Measurements from ENCODE around the gene ISL2.
A peak's percentile ranks its signal among the peaks of the same experiment; 100 is the strongest.

ISL2 gene

DNA sequence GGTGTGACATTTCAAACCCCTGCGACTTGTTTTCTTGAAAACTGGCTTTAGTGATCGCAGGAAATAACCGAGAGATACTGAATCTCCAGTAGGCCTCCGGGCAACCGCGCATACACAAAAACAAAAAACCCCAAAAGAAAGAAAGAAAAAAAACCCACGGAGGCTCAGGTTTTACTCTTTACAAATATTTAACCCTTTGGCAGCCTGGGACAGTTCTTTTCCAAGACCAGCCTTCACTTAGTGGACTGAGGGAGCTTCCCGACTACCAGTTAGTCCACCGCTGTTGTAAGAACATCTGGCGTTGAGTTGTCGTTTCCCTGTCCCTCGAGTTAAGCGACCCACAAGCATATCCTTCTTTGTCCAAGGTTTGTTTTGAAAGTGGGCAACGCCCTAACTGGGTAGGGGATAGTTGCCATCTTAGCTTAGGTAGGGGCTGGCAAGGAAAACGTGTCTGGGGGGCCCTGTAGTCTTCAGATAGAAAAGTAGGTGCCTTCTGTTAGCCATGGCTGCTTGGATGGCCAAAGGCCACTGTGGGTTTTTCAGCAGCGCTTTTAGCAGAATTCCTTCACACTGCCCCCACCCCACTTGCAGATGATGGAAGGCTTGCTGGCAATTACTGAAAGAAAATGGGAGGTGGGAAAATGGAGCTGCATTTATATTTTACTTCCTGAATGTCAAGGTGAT, 6.9 kb downstream of the ISL2 start:
- peak; percentile 3 for DNase-seq

DNA sequence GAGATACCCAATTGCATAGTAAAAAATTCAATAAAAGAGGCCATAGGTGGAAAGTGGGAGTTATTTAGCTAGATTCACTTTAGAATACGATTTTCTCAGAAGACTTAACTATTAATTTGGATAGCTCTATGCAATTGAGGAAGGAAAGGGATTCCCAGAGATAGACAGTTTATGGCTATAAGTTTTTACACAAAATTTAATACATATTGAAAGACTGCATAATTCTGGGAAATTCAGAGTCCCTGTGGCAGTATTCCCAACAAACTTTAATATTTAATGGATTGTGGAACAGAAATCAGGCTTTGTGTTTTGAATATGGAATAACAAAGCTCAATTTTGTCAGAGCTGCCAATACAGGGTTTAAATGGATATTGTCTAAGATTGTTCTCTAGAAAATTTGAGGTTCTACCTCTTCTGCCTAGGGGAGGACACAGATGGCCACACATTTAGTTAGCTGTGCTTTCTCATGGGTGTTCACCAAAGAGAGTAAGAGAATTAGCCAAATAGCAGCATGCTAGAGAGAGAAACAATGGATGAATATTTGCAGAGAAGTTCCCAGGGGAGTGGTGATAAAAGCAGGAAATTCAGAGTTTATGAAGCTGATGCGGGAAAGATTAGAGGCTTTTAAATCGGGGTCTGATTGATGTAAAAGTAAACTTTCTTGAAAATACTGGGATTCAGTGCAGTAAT, 8.5 kb downstream of the ISL2 start:
- DNase-seq = no peak

DNA sequence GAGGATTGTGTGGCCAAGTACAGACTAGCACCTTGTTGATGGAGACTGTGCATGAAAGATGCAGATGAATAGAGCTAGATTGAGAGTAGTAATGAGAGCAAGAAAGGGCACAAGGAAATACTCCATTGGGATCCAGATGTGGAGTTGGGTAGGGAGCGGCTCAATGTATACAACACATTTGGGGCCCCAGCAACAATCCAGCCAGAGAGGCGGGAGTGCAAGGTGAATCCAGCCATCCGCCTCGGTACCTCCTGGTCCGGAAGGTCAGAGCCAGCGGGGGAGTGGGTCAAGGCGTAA, 9.0 kb downstream of the ISL2 start:
- DNase-seq = no peak

DNA sequence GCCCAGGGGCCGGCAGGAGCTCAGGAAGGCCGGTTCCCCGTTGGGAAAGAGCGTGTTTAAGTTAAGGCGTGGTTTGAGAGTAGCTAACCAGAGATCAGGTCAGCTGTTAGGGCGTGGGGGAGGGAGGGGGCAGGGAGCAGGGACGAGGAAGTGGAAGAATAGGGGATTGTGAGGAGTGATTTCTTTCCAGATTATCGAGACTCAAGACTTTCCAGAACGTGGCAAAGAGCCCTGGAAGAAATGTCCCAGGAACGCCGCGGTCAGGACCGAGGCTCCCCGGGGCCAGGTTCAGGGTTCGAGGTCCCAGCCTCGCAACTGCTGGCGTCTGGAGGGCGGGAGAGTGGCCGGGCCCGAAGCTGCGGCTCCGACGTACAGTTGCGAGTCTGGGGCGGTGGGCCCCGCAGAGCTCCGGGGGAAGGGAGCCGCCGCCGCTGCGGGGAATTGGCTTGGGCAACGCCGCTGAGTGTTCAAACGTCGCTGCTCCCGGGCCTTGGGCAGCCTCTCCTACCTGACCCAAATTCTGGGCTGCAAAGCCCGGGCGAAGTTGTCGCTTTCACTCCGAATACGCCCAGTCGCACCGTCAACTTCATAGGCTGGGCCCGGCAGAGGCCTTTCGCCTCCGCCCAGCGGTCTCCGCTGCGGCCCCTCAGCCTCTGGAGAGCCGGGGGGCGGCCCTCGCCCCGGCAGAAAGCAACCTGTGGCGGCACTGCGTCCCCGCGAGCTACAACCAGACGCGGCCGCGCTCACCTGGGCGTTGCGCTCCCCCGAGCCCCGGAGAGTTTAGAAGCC, 9.5 kb downstream of the ISL2 start:
- peak; percentile 5 for DNase-seq

DNA sequence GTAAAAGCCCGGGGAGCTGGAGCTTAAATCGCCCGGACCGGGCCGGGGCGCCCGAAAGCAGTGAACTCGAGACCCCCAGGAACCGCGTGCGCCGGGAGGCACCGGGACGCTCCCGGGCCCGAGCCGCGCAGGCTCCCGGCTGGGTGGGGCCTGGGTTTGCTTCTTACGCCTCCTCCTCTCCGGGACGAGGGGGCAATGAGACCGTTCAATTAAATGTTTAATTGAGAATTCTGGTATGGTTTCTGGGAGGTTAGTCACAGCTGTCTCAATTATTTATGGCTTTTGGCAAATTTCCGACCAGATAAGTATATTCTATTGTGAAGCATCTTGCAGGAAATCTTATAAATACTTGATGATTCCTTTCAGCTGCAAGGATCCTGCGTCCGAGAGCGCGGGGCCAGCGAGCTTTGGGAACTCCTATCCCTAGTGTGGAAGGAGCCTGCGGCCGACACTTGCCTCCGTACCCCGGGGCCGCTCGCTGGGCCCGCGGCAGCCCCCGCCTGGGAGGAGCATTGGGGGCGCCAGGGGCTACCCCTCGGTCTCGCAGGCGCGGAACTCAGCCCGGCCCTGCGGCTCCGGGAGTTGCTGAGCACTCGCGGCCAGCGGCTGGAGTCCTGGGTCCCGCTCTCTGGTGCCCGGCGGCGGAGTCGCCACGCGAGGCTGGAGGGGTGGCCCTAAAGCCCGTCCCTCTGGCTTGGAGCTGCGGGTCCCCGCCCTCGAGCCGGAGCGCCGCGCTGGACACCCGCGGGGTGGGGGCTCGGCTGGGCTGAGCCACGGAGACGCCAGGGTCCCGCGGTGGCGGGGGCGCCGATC, 10.3 kb downstream of the ISL2 start:
- DNase-seq = no peak

DNA sequence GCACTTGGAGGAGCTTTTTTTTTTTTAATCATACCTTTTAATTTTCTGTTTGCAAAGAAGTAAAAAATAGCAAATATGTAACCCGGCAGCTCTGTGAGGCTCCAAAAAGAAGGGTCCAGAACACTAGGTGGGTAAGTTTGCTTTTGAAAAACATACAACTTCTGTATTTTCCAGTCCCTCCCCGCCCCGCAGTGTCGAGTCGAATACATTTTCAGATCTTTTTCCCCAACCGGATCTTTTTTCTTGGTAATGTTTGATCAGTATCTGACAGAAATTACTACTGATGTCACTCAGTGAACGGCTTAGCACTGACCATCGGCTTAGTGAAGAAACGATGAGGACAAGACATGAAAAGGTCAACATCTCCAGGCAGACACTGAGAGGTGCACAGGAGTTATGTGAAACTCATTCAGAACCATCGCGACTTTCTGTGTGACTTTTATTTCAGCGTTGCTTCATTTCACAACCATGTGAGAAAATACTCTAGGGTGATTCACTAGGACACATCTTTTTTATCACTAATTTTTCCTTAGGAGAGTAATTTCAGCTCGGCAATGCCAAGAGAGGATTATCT, 11.0 kb downstream of the ISL2 start:
- DNase-seq = no peak

DNA sequence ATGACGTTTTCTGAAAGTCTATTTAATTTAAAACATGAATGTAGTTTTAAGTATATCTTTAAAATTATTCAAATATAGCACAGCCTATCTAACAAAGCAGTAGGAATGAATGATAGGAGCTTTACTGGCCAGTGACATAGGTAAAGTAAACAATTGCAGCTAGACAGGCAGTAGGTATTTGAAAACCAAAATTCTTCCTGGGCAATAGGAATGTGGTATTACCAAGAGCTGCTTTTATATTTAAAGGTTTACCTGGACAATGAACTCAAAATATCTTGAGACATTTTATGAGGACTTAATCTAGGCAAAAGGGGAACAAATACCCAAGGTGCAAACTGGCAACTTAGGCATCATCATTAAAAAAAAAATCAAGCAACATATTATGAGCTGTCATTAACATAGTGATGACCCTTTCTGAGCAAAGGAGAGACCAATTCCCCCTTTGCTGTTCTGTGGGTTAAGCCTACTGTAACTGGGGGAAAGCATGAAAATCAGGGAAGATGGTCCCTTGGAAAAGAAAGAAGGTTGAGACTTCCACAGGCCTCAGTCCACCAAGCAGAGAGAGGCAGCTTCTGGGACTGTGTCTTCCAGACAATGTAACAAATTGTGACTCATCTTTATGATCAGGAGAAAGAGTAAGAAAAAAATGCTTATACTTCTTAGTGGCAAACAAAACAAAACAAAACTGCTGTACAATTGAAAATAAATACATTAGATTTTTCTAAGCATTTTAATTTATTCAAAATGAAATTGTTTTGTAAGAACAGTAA, 12.9 kb downstream of the ISL2 start:
- no peak for DNase-seq

DNA sequence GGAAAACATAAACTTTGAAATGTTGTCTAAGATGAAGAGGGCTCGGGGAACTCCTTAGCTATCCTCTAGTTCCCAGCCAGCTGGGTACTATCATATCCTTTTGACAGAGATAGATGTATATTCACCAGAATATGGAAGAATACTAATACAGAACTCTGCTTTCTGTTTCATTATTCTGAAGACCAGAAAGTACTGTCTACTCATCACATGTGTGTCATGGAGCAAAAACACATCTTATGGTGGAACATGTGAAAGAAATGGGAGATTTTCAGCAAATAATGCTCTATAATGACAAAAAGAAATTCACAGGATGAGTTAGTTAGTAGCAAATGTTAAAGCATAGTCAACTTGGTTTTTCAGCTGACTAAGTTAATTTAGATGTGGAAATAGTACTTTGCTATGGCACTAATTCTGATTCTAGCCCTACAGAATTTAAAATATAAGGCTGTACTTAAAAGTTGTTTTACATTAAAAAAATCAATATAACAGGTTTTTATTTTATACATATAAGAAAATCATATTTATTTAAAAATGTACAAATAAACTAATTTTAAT, 16.5 kb downstream of the ISL2 start:
- DNase-seq = no peak

DNA sequence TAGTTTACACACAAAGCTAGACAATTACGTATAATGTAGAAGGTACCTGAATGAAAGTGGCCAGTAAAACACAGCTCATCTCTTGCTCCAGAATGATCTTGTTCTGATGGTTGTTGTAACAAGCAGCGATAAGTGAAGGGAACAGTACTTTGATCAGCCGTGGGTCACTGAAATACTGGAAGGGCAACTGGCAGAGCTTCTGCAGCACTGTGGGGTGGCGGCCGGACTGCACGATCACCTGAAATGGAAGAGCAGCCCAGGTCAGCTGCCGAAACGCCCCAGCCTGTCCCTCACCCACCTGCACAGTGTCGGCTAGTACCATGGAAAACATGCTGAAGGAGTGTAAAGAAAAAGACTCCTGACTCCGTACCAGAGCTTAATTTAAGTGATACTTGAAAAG, 17.3 kb downstream of the ISL2 start:
- no peak for DNase-seq

DNA sequence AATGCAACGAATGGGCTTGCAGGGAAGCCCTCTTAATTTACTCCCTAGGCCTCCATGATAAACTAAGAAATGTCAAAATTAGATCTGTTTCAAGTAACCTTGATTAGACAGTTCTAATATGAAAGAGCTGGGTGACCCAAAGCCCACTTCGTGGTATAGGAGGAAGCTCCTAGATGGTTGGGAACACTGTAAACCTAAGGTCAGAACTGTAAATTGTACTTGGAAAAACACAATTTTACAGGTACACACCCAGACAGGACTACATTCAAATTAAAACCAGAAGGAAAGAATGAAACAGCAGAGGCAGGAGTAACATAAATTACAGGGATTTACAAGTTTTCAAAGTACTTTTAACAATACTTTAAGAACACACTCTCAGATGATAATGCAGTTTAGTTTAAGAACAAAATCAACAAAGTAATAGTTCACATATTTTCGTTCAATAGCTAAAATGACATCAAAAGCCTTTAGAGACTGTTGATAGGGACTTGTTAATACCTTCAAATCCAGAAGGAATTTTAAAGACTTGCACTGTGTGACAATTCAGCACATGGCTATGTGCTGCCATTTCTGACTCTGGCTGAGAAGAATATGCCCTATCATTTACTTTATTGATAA, 18.4 kb downstream of the ISL2 start:
- no peak for DNase-seq

DNA sequence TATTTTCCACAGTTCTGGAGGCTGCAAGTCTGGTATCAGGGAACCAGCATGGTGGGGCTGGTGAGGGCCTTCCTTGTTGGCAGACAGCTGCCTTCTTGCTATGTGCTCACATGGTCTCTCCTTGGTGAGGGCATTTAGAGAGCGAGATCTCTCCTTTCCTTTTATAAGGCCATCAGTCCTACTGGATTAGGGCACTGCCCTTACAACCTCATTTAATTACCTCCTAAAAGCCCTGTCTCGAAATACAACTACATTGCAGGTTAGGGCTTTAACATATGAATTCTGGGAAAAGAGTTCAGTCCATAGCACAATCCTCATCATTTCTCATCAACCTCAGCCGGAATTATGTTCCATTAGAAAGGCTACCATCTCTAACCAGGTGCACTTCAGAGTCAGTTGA, 21.9 kb downstream of the ISL2 start:
- no peak for DNase-seq

DNA sequence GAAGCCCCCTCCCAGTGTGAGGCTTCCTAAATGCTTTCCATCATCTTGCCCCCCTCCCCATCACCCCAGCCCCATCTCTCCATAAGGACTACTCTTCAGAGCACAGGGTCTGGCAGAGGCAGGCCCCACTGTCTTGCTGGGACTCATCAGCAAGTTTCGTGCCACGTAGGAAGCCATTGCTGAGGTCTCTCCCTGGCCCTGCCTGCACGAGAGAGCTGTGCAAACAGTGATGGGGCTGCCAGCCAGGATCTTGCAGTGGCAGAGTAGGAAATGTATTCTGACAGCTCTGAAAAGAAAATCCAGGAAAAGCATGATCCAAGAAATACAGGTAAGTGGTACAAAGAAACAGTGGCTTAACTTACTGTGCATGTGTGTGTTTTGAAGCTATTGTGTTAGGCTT, 22.6 kb downstream of the ISL2 start:
- no peak for DNase-seq

DNA sequence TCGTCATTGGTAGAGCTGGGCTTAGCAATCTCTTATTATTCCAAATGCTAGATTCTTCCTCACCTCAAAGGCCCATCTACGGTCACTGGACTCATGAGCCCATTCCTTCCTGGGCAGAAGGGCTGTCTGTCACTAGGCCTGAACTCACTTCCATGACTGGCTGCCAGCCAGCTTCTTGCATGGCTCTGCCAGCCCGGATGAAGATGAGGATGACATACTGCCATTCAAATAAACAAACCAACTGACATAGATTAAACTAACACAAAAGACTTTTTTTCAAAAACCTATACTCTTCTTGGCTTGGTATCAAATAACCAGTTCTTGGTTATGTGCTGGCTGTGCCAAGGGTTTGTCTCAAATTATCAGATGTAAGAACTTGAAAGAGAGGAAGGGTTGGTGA, 23.8 kb downstream of the ISL2 start:
- DNase-seq = no peak

DNA sequence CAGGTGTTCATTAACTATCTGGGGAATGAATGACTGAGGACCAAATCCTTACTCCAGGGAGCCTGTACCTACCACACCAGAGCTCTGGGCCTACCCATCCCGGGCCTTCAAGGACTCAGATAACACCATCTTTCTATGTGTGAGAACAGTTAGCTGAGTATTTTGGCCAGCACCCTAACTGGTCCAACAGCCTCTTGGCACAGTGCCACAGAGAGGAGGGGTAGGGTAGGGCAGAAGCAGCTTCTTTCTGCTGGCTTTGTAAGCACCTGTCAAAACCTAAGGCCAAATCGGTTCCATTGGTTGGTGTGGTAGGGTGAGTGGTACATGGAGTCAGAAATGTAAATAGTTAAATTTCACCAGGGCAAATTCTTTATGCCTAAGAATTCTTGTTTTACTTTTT, 26.7 kb downstream of the ISL2 start:
- DNase-seq = no peak

DNA sequence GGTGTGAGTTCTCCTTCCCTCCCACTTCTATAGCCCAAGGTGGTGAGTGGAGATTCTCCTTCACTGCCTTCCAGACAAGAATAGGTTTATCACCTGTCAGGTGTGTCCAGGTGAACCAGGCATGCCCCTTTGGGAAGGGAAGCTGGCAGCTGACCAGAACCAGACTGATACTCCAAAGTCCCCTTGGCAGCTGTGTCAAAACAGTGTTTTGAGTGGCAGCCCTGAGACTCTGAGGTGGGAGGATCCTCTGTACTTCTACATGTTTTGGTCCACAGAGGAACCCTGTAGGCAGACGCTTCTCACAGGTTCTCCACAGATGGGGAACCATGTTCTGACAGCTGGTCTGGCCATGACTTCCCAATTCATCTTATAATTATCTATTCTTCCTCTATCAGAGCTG, 30.1 kb downstream of the ISL2 start:
- DNase-seq = no peak

DNA sequence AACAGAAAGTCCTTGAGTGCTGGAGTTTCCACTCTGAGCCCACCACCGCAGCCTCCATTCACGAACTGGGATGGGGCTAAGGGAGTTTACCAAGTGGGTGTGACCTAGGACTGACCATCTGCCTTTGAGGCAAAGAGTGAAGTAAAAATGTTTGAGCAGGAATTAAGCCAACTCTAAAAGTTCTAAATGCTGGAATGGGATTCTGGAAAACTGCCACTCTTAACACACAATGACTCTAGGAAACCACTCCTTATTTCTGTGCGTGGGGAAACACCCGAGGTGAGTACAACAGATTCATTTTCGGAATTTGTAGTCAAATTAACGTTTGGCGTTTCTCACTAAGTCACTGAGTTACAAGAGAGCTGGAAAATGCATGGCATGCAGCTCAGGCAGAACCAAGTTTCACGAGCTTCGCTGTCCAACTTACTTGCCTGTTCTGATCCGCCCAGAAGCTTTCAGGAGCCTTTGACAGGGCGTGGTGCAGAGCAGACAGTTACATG, 31.6 kb downstream of the ISL2 start:
- no peak for DNase-seq

DNA sequence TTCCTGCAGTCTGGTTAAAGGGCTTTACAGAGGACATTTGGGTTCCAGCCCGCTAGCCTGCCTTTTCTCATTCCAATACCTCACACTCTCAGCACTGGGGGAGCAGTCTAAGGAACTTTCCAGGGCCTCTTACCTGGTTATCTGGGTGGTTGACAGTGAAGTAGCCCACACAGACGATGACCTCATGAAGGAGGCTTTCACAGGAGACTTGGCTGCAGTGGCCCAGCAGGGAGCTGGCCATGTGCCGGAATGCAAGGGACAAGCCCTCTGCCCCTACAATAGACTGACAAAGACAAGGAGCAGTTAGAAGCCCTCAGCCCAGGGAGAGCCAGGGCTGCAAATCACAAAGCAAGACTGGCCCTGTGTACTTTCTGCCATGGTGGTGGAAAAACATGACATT, 39.5 kb downstream of the ISL2 start:
- DNase-seq = no peak

DNA sequence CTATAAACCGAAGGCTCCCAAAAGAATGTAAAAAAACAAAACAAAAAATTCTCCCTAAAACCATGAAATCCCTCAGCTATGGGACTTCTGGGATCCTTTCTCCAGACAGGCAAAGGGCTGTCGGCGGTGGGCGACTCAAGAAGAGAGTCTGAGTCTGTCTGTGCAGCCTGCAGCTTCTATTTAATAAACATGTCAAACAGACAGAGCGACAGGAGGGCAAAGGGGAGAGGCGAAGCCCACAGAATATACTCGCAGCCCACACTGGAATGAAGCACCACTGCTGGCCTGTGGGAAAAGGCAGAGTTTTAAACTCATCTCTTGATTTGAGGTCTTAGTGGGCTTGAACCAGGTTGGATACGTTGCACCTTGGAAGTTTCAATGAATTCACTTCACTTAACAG, 40.2 kb downstream of the ISL2 start:
- DNase-seq = no peak

DNA sequence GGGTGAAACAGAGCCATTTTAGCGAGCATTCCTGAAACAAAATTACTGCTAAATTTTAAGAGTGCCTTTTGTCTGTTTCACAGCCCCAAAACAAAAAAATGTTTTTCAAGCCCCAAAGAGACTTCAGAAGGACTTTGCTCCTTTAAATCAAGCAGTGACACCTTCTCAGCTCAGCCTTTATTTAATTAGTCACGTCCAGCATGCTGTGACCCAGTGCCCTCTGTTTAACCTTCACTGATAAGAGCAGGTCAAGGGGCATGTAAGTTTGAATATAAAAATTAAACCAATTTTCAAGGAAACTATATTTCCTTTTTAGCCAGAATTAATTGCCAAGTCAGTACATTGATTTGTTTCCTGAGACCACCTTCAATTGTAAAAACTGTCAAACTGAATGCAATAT, 40.6 kb downstream of the ISL2 start:
- DNase-seq = no peak

DNA sequence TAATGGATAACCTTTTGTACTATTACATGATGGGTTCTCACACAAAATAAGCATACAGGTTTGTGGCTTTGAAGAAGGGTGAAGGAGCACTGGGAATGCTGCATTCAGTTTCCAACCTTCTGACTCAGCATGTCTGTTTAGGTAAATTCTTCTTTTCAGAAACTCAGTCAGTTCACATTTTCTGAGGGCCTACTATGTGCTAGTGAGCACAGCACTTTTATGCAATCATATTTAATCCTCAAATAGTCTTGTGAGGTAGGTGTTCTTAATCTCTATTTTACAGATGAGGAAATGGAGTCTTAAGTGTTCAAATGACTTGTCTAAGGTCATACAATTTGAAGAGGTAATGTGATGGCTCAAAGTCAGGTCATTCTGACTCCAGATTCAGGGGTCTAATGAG, 41.2 kb downstream of the ISL2 start:
- DNase-seq = no peak

DNA sequence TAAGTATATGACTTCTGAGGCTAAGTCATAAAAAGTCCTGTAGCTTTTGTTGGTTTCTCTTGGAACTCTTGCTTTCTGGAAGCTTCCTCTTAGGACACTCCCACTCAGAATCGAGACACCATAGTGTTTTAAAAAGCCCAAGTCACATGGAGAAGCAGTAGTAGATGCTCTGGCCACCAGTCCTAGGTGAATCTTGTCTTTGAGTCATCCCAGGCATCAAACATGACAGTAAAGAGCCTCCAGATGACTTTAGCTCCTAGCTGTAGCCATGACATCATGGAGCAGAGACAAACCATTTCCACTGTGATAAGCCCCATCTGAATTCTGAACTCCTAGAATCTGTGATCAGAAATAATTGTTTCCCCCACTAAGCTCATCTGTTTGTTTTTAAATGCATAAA, 42.1 kb downstream of the ISL2 start:
- DNase-seq = no peak

Data from CD4-positive, alpha-beta T cell treated with Interleukin-12 subunit alpha and Interleukin-12 subunit beta, for 1 hour (primary cell).